Duodenal mucosa (tissue), 2 donors: ENCODE measurements around the gene TLX1.

Experiments used
- H3K27ac ChIP-seq: one replicate; pipeline ENCODE4 v1.7.0; 2013; ENCODE audit warnings: low read depth, low read length
- H3K27me3 ChIP-seq, 2 donors: one replicate each; pipeline ENCODE4 v1.7.0; 2013; ENCODE audit warnings: low read length in 2 of 2, control low read depth in 1 of 2; ENCODE audit not compliant: insufficient read depth in 2 of 2, control insufficient read depth in 1 of 2
- H3K36me3 ChIP-seq, 2 donors: one replicate each; pipeline ENCODE4 v1.7.0; 2013; ENCODE audit warnings: low read length in 2 of 2, control low read depth in 1 of 2; ENCODE audit not compliant: insufficient read depth in 2 of 2, control insufficient read depth in 1 of 2
- H3K4me1 ChIP-seq, 2 donors: one replicate each; pipeline ENCODE4 v1.7.0; 2013; ENCODE audit warnings: low read length in 2 of 2, control low read depth in 1 of 2; ENCODE audit not compliant: insufficient read depth in 2 of 2, control insufficient read depth in 1 of 2
- H3K4me3 ChIP-seq, 2 donors: one replicate each; pipeline ENCODE4 v1.7.0; 2013; ENCODE audit warnings: low read length in 2 of 2, low read depth in 1 of 2
- H3K9ac ChIP-seq, 2 donors: one replicate each; pipeline ENCODE4 v1.7.0; 2013; ENCODE audit warnings: low read length in 2 of 2, low read depth in 1 of 2
- H3K9me3 ChIP-seq, 2 donors: one replicate each; pipeline ENCODE4 v1.7.0; 2013; ENCODE audit warnings: low read length in 2 of 2, control low read depth in 1 of 2; ENCODE audit not compliant: control insufficient read depth in 1 of 2

TLX1 gene

GRCh38 chr10:101164020-101164419, 32.9 kb downstream of the TLX1 start:
- no peaks in the 10 kb centered on the region for H3K36me3 ChIP-seq
- no peaks in the 10 kb centered on the region for H3K9me3 ChIP-seq
- no peak overlapping the region for H3K27ac ChIP-seq
- peaks cover 0 to 6% of the 10 kb centered on the region in 2 donors for H3K4me1 ChIP-seq
- H3K4me3 ChIP-seq = no peak overlapping the region
- H3K27me3 ChIP-seq = peaks cover 30 to 37% of the 10 kb centered on the region in 2 donors
- no peak overlapping the region for H3K9ac ChIP-seq

- Histone ChIP-seq H3K4me3 (no peak overlapping the region), H3K9me3 (no peaks in the 10 kb centered on the region), H3K9ac (no peak overlapping the region), H3K27ac (no peak overlapping the region), H3K4me1 (peaks cover 0 to 6% of the 10 kb centered on the region in 2 donors), H3K27me3 (peaks cover 23 to 26% of the 10 kb centered on the region in 2 donors), H3K36me3 (no peaks in the 10 kb centered on the region)
Observed at GRCh38 chr10:101165736-101166135, 34.6 kb downstream of the TLX1 start.

- H3K4me1 ChIP-seq = peaks cover 0 to 6% of the 10 kb centered on the region in 2 donors
- no peaks in the 10 kb centered on the region for H3K36me3 ChIP-seq
- H3K27ac ChIP-seq = no peak overlapping the region
- no peaks in the 10 kb centered on the region for H3K9me3 ChIP-seq
- no peak overlapping the region for H3K9ac ChIP-seq
- peaks cover 17 to 25% of the 10 kb centered on the region in 2 donors for H3K27me3 ChIP-seq
- no peak overlapping the region for H3K4me3 ChIP-seq
Observed at GRCh38 chr10:101166430-101166829, 35.3 kb downstream of the TLX1 start.

- Histone ChIP-seq H3K4me3 (no peak overlapping the region), H3K27ac (no peak overlapping the region), H3K27me3 (peaks cover 3 to 5% of the 10 kb centered on the region in 2 donors), H3K36me3 (no peaks in the 10 kb centered on the region), H3K9ac (no peak overlapping the region), H3K4me1 (no peaks in the 10 kb centered on the region), H3K9me3 (peaks cover 0 to 7% of the 10 kb centered on the region in 2 donors)
Observed at GRCh38 chr10:101172741-101173140, 41.6 kb downstream of the TLX1 start.

GRCh38 chr10:101174319-101174718, 43.2 kb downstream of the TLX1 start:
- Histone ChIP-seq H3K36me3 (no peaks in the 10 kb centered on the region), H3K27me3 (peaks cover 0 to 3% of the 10 kb centered on the region in 2 donors), H3K27ac (no peak overlapping the region), H3K9me3 (peaks cover 0 to 7% of the 10 kb centered on the region in 2 donors), H3K9ac (no peak overlapping the region), H3K4me1 (no peaks in the 10 kb centered on the region), H3K4me3 (no peak overlapping the region)

GRCh38 chr10:101176577-101176976, 45.5 kb downstream of the TLX1 start:
- Histone ChIP-seq H3K4me1 (no peaks in the 10 kb centered on the region), H3K9me3 (peaks cover 0 to 7% of the 10 kb centered on the region in 2 donors), H3K27me3 (peaks cover 0 to 2% of the 10 kb centered on the region in 2 donors), H3K27ac (no peak overlapping the region), H3K9ac (no peak overlapping the region), H3K36me3 (no peaks in the 10 kb centered on the region), H3K4me3 (no peak overlapping the region)

GRCh38 chr10:101182936-101183335, 51.8 kb downstream of the TLX1 start:
- H3K9ac ChIP-seq = no peak overlapping the region
- H3K36me3 ChIP-seq = no peaks in the 10 kb centered on the region
- no peaks in the 10 kb centered on the region for H3K9me3 ChIP-seq
- peaks cover 7 to 8% of the 10 kb centered on the region in 2 donors for H3K27me3 ChIP-seq
- no peak overlapping the region for H3K27ac ChIP-seq
- no peaks in the 10 kb centered on the region for H3K4me1 ChIP-seq
- no peak overlapping the region for H3K4me3 ChIP-seq

- H3K9ac ChIP-seq = no peak overlapping the region
- peaks cover 7 to 8% of the 10 kb centered on the region in 2 donors for H3K27me3 ChIP-seq
- H3K4me3 ChIP-seq = no peak overlapping the region
- H3K36me3 ChIP-seq = no peaks in the 10 kb centered on the region
- no peak overlapping the region for H3K27ac ChIP-seq
- no peaks in the 10 kb centered on the region for H3K4me1 ChIP-seq
- no peaks in the 10 kb centered on the region for H3K9me3 ChIP-seq
Observed at GRCh38 chr10:101183458-101184183, 52.5 kb downstream of the TLX1 start.
